GM13976 (cell line): ENCODE data around the gene PPARA.

Experiments
- DNase-seq: peaks from one replicate; pipeline ENCODE4 v3.0.0; 2012; ENCODE audit warnings: low spot score
- in situ Hi-C: fragments of 300-500 bp; cut with MboI; formaldehyde crosslinking; loops from one replicate; pipeline ENCODE4 v1.12.0; 2022; ENCODE audit warnings: low sequenced_read_pairs, mixed read lengths, inconsistent platforms; ENCODE audit not compliant: unreplicated experiment
- TF ChIP-seq, protein P1 (sequence below): IDR thresholded peaks from 2 replicates; pipeline ENCODE4 v1.5.1; 2012; ENCODE audit warnings: borderline replicate concordance, mild to moderate bottlenecking; ENCODE audit not compliant: insufficient read depth; ENCODE audit errors: extremely low read depth, missing control alignments, control extremely low read depth

The PPARA gene

DNA sequence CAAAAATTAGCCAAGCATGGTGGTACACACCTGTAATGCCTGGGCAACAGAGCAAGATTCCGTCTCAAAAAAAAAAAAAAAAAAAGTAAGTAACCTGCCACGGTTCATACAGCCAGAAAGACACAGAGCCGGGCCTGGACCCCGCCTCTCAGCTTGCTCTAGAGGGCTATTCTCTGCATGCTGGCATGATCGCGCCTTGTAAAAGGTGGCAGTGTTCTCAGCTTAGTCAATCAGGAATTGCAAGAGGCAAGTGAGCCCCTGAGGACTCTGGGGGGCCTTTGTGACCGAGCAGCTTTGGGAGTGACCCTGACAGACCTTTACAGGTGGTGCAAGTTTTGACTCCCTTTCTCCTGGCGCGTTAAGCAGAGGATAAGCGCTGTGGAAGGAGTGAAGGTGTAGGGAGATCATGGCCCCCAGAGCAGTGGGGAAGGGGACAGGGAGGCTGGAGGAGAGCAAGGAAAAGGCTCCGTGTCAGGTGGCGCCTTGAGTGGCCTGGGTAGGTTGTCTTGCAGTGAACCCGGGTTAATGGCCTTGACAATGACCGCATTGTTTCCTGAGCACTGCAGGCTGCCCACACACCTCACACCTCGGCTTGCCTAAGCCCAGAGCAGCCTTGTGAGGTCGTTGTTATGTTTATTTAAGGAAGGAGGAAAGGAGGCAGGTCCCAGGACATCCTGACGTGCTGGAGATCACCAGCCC lies 50.9 kb downstream of the PPARA start:
- in situ Hi-C loops, result no loop called here
- TF ChIP-seq, protein P1, sequence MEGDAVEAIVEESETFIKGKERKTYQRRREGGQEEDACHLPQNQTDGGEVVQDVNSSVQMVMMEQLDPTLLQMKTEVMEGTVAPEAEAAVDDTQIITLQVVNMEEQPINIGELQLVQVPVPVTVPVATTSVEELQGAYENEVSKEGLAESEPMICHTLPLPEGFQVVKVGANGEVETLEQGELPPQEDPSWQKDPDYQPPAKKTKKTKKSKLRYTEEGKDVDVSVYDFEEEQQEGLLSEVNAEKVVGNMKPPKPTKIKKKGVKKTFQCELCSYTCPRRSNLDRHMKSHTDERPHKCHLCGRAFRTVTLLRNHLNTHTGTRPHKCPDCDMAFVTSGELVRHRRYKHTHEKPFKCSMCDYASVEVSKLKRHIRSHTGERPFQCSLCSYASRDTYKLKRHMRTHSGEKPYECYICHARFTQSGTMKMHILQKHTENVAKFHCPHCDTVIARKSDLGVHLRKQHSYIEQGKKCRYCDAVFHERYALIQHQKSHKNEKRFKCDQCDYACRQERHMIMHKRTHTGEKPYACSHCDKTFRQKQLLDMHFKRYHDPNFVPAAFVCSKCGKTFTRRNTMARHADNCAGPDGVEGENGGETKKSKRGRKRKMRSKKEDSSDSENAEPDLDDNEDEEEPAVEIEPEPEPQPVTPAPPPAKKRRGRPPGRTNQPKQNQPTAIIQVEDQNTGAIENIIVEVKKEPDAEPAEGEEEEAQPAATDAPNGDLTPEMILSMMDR, result no peak
- DNase-seq, result no peak

DNA sequence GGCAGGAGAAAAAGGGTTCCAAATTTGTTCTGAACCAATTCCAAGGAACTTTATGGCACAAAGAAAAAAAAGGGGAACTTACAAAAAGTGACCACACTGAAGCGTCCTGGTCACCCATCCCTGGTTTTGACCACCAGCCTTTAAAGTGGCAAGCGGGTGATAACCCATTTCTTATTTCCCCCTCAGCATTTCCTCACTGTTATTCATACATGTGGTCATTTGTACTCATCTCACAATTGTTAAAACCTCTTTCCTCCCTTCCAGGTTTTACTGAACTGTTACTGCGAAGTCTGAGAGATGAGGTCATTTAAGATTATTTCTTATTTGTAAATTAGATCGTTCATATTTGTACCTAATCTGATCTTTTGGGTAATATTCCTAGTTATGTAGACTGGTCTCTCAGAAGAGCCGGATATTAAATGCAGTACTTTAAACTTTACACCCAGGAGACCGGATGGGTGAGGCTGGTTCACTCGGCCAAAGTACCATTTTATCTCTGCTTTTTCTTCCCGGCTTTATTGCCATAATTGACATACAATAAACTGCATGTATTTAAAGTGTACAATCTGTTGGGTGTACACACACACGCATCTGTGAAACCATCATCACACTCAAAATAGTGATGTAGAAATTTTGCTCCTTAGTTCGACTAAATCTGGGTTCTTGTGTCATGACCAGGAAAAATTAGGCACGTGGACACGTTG lies 52.7 kb downstream of the PPARA start:
- DNase-seq, result no peak
- TF ChIP-seq, protein P1, result no peak
- in situ Hi-C loops, result no loop called here

DNA sequence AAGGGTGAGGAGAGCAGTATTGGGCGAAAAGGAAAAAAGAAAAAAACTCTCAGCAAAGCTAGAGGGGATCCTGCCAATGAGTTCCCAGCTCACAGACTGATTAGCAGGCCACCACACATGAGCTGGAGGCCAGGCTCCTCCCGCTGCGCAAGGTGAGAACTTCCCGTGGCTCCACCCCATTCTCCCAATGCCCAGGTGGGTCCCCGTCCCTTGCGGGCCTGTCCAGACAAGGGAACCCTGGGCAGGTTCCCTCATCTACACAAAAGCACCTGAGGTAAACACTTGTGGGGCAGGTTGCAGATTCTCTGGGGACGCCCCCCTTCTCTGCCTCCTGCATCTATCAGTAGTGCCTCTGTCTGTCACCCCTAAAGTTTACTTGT lies 53.3 kb downstream of the PPARA start:
- in situ Hi-C loops, result no loop called here
- TF ChIP-seq, protein P1, result no peak

DNA sequence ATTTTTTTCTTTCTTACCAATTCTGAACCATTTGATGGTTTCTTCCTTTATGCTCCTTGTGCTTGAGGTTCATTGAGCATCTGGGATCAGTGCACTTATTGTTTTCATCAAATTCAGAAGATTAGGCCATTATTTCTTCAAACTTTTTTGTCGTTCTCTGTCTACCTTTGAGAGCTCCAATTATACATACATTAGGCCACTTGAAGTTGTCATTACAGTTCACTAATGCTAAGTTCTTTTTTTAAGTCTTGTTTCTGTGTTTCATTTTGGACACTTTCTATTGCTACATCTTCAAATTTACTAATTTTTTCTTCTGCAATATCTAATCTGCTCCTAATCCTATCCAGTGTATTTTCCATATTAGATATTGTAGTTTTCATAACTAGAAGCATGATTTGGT lies 58.9 kb downstream of the PPARA start:
- TF ChIP-seq, protein P1, result no peak
- DNase-seq, result no peak

More for the DNA sequence above, 53.3 kb downstream of the PPARA start:
- no peak for DNase-seq

DNA sequence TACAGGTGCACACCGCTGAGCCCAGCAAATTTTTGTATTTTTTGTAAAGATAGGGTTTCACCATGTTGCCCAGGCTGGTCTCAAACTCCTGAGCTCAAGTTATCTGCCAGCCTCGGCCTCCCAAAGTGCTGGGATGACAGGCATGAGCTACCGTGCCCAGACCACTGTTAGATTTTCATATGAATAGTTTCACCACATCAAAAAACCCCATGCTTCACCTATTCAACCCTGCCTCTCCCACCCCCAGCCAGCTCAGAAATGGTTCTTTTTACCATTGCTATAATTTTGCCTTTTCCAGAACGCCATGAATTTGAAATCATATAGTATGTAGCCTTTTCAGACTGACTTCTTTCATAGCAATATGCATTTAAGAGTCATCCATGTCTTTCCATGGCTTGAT lies 61.9 kb downstream of the PPARA start:
- in situ Hi-C loops, result no loop called here
- TF ChIP-seq, protein P1, result no peak
- DNase-seq, result no peak

More for the DNA sequence above, 58.9 kb downstream of the PPARA start:
- in situ Hi-C loops, result no loop called here

DNA sequence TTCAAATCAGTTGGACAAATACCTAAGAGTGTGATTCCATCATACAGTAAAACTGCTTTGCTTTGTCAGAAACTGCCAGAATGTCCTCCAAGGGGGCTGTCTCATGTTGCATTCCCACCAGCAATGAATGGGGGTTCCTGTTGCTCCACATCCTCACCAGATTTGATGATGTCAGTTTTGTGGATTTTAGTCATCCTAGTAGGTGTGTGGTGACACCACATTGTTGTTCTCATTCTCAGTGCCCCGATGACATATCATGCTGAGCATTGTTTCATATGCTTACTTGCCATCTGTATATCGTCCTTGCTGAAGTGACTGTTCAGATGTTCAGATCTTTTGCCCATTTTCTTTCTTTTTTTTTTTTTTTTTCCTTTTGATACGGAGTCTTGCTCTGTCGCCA lies 62.7 kb downstream of the PPARA start:
- in situ Hi-C loops, result no loop called here
- DNase-seq, result no peak
- TF ChIP-seq, protein P1, result no peak
